EL (cell line): ENCODE results near the gene POPDC2.
"Not testable (repeated sequence)": the region's sequence is repeated elsewhere in the genome, so short reads cannot be mapped to it uniquely, and the experiment has no call there.

Source experiments
- DNase-seq: peaks from one replicate; pipeline ENCODE4 v3.0.0-alpha.2; 2016

Gene POPDC2, protein sequence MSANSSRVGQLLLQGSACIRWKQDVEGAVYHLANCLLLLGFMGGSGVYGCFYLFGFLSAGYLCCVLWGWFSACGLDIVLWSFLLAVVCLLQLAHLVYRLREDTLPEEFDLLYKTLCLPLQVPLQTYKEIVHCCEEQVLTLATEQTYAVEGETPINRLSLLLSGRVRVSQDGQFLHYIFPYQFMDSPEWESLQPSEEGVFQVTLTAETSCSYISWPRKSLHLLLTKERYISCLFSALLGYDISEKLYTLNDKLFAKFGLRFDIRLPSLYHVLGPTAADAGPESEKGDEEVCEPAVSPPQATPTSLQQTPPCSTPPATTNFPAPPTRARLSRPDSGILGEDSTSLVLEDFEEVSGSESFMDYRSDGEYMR

DNA sequence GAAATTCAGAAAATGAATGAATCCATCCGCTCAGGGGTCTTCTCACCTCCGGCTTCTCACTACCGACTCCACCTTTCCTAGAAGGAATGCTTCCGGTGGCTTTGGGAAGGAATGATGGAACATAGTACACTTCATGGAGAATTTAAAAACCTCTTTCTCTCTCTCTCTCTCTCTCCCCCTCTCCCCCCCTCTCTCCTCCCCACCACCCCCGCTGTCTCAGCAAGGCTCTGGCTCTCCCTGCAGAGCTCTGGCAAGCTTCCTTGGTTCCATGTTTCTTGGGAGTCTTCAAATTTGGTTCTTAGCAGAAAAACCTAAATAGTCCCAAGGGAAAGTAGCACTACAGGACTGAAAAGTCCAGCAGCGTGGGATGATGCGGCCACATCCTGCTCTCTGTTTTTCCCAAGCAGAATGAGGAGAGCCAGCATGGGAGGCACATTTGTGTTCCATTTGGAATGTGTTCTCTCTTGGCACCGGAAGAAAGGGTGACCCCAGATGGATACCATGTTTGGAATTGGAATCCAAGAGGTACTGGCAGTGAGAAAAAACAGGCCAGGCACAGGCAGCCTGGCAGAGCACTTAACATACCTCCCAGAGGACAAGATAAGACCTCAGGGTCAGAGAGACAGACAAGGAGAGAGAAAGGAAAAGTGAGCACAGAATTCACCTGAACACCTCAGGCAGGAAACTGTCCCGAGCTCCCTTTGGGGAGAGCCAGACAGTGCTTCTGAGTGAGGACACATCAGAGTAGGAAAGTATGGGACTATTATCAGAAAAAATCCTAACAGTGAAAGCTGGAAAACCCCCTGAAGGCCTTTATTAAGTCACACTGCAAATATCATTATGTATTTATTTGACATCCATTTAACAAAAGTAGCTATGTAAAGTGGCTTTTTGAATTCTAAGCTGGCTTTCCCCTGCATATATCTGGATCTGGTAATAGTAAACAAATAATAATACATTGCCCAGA is at the start of gene POPDC2:
Gene POPDC2 (minus strand): TSS at position 116 of the 967 bp plus-strand sequence. CDS start 166 bp downstream, outside the sequence.
- DNase-seq, result no peak

DNA sequence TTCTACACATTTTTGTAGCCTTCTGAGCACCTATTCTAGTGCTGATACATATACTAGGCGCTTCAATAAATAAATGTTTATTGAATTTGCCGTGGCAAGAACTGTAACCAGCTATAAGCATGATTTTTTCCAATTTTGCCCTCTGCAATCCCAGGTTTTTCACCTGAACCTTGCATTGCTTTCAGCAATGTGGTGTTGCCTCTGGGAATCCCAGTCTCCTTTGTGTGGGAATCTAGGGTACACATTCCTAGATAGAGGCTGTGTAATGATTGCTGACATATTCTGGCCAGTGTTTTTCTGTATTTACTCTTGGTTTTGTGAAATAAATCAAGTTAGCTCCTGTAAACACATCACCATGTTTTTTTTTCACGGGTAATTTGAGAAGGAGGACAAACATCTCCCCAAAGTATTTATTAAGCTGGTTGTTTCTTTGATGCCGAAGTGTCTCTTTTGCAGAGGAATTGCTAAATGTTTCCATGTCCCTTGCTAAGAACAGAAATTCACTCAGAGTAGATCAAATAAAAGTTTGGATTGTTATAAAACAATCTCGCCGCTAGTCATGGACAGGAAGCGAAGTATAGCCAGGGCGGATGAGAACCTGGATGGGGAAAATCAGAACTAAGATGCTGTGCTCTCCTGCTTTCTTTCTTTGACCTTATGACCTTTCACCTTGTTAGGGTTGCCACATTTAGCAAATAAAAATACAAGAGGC is 43.6 kb upstream of the POPDC2 start:
- DNase-seq, result no peak

DNA sequence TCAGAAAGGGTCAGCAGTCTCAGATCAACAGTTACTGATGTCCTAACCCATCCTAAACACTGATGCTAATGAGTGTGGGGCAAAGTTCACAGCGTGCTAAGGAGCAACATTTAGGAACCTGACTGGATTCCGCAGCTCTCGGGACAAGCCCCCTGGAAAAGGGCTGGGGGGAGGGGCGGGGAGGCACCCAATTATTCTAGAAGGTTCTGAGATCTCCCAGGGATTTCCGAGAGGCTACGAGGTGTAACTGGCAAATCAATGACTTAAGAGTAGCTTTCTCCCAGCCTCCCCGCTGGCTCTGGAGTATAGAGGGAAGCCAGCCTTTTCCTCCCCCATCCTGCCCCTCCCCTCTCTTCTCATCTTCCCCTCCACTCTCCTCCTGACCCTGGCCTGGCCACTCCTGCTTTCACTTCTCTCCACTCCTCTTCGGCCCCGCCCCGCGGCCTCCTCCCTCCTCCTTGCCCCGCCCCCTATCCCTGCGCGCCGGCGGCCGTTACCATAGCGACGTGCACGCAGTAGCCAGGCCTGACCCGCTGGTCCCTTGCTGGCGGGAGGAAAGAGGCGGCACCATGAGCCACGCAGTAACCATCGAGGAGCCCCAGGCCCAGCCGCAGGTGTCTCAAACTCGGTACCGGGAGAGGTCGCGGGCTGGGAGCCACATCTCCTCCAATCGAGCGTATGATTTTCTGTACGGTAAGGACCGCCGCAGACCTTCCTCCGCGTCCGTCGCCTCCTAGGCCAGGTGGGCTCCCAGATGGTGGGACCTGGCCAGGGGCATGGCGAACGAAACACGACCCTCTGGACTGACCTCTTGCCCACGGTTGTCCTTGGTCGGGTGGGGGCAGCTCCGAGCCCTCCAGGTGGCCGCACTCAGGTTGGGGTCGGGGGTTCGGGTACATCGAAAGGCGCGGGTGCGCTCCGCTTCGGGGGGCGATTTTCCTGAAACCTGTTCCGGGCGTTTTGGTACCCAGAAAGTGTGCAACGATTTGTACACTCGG is 42.4 kb upstream of the POPDC2 start, which contains the start of gene CFAP91:
Gene CFAP91 (plus strand): TSS at position 493 of the 998 bp plus-strand sequence. CDS start 77 bp downstream, at position 570.
- peak; percentile 95 for DNase-seq

DNA sequence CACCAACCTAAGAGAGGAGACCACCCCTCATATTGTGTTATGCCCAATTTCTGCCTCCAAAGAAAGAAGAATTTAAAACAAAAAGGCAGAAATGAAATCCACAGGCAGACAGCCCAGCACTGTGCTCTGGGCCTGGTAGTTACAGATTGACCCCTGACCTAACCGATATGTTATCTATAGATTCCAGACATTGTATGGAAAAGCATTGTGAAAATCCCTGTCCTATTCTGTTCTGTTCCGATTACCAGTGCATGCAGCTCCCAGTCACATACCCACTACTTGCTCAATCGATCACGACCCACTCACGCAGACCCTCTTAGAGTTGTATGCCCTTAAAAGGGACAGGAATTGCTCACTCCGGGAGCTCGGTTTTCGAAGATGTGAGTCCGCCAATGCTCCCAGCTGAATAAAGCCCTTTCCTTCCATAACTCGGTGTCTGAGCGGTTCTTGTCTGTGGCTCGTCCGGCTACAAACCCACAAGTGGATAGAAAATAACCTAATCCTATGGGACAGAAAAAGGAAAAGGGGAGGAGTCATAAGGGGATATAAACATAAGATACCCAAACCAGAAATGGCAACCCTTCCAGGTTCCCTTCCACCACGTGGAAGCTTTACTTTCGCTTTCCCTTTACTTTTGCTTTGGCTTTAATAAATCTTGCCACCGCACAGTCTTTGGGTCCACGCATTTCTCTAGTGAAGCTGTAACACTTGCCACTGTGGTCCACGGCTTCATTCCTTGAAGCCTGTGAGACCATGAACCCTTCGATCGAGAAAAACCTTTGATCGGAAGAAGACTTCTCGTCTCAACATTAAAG is 40.7 kb upstream of the POPDC2 start:
- no peak for DNase-seq

DNA sequence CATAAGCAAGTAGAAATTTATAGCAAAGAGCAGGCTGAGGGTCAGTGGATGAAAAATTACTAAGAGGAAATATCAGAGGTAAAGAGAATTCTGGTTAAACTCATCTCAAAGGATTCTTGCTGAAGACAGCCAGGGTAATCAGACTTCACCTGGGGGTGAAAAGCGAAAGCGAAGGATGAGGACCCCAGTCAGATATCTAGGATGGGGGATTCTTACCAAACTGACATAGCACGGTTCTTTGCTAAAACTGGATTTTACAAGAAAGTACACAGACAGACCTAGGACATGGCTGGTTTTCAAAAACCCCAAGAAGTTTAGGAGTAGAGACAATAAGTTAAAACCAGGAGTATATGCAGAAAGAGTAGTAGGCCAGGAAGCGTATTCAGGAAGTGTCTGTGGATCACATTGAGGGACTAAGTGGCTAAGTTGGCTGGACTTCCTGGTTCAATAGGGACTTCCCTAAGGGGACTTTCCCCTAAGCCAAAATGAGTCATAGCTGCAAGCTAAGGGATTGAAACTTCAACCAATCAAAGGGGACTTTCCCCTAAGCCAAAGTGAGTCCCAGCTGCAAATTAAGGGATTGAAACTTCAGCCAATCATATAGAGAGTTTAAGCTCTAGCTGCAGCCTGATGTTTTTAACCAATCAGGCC is 40.0 kb upstream of the POPDC2 start:
- DNase-seq, result peak; percentile 55

DNA sequence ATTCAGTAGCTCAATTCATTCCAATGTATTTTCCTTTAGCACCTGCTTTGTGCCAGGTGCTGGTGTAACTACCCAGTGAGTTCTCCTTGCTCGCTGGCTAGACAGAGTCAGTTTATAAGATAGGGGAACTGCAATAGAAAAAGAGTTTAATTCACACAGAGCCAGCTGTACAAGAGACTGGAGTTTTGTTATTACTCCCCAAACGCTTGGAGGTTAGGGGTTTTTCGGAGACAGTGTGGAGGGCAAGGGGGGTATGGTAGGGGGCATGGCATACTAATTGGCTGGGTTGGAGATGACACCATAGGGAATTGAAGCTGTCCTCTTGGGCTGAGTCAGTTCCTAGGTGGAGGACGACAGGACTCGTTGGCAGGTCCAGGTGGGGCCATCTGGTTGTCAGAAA is 37.0 kb upstream of the POPDC2 start:
- no peak for DNase-seq

DNA sequence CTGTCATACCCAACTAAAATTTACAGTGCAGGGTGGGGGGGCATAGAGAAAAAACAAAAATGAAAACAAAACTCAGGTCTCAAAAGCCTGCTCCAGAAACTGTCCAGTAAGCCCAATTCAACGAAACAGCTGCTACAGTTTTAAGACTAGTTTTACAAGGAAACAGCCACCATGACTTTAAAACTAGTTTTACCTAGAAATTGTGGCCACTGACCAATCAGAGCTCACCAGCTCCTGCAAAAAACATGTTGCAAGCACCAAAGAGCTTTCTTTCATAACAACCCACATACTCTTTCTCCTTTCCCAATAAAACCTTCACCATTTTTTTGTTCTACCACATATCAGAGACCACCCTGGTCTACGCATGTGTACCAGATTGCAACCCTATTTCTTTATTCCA is 35.1 kb upstream of the POPDC2 start:
- peak; percentile 25 for DNase-seq

DNA sequence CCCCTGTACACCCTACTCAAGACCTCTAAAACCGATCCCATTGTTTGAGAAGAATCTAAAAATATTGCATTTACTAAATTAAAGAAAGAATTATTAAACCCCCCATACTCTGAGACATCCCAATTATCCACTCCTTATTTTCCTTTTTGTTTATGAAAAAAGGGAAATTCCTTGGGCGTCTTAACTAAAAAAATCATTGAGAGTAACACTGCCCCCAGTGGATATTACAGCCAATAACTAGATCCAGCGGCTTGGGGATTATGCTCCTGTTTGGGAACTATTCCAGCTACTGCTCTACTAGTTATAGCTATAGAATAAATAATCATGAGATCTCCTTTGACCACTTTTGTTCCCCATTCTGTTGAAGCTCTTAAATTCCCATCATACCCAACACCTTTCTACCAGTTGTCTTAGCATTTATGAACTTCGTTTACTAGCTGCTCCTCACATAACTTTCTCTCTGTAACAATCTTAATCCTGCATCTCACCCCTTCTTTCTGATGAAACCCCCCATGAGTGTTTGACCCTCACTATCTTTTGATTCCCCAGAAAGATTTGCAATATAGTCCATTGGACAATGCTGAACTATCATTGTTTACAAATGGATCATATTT is 29.8 kb upstream of the POPDC2 start:
- DNase-seq, result peak; percentile 29

DNA sequence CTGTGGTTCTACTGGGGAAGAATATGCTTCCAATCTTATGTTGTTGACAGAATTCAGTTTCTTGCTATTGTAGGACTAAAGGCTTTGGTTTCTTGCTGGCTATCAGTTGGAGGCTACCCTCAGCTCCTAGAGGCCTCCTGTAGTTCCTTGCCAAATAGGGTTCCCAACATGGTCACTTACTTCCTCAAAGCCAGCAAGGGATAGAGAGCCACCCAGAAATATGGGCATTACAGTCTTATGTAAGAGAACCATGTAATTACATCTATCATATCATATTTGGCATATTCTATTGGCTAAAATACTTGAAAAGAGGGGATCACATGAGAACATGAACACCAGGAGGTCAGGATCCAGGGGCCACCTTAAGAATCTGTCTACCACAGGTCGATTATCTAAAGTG is 23.0 kb upstream of the POPDC2 start:
- no peak for DNase-seq

DNA sequence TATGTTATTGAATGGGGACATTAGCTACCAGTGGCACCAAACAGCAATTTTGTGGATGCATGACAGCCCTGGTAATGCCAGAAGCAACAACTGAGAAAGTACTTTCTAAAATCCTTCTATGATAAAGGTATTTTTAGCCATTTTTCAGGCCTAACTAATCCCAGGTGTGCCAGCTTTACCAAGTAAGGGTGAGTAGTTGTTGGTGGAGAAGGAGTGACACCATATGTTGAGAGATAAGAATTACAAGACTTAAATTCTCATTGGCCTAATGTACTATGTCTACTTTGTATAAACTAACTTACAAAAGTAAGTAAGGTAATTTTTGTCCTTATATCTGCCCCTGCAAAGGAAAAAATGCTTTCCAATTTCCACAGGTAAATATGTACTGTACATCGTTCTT is 20.9 kb upstream of the POPDC2 start:
- DNase-seq, result peak; percentile 29

DNA sequence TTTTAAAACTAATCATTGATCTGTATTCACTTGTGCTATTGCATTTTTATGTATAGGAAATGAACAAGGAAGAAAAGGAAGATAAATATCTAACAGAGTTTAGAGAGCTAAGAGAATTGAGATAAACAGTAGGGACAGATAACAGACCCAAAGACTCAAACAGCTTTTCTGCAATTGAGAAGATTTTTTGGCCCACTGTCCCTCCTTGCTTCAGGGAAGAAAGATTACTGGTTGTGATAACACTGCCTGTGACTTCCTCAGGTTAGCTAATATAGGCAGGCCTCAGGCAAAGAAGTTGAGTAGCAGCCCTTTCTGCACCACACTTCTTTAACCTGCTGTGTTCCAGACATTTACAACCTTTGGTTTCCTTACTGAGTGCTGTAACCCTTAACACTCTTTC is 19.5 kb upstream of the POPDC2 start:
- no peak for DNase-seq

DNA sequence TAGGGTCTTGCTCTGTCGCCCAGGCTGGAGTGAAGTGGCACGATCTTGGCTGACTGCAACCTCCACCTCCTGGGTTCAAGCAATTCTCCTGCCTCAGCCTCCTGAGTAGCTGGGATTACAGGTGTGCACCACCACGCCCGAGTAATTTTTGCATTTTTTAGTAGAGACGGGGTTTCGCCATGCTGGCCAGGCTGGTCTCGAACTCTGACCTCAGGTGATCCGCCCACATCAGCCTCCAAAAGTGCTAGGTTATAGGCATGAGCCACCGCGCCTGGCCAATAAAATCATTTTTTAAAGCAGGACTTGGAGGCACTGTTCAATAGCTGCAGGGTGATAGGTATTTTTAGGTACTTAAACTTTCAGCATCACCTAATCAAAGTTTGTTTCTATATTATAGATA is 17.8 kb upstream of the POPDC2 start:
- DNase-seq, result not testable (repeated sequence)

DNA sequence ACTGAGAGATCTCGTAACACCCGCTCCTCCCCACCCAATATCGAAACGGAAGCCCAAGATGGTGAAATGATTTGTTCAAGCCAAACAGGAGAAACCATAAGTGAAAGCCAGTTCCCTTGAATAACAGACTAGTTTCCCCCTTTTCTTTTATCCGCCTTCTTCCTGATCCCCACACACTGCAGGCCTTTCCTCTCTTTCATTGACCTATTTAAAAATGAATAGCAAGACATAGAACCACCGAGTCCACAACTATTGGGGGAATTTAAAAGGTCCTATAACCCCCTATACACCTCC is 17.2 kb upstream of the POPDC2 start:
- DNase-seq, result no peak

DNA sequence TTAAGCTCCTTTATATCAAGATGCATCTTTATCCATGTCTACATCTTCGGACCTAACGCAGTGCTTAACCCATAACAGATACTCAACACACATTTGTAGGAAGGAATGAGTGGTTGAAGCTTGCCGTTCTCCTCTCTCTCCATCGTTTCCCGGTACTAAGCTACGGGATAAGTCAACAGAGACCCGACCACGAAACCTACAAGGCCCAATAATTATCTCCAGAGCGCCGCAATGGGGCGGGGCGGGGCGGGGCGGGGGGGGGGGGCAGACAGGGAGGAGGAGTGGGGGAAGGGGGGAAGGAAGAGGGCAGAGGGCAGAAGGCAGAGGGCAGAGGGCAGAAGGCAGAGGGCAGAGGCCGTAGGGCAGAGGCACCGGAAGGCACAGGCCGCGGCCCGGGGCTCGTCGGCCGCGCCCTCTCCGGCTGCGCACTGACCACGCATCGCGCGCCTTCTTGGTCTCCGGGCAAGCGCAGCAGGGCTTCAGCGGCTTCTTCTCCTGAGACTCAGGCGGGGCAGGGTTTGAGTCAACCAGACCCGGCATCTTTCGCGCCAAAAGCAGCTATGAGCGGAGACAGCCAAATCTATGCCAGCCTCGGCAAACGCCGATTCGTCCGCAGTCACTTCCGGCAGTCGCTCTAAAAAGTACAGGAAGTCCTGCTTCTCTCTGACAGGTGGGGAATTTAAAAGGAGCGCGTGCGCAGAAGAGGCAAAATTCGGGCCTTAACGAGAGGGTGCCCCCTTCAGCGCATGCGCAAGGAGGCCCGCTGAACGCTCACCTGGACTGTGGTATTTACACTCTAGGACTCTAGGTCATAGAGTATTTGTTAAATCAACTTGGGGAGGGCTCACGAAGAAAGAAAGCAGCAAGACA is 16.6 kb upstream of the POPDC2 start, which contains the start of gene COX17:
Gene COX17 (minus strand): TSS at position 636 of the 870 bp plus-strand sequence. CDS start 96 bp downstream, at position 540.
- DNase-seq, result peak; percentile 96

DNA sequence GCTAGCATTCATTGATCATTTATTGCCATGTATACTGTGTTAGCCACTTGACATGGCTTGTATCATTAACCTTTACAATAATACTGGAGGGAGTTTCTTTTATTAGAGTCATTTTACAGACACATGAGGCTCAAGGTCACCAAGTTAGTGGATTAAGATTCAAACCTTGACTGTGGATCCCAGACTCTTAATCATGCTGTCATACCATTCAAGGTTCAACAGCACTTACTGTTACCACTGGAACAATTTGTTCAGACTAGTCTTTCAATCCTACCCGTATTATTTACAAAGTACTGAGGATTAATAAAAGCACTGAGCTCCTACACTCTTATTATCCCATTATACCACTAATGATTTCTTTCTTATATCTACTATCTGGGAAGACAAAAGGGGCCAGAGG is 15.6 kb upstream of the POPDC2 start:
- DNase-seq, result no peak

DNA sequence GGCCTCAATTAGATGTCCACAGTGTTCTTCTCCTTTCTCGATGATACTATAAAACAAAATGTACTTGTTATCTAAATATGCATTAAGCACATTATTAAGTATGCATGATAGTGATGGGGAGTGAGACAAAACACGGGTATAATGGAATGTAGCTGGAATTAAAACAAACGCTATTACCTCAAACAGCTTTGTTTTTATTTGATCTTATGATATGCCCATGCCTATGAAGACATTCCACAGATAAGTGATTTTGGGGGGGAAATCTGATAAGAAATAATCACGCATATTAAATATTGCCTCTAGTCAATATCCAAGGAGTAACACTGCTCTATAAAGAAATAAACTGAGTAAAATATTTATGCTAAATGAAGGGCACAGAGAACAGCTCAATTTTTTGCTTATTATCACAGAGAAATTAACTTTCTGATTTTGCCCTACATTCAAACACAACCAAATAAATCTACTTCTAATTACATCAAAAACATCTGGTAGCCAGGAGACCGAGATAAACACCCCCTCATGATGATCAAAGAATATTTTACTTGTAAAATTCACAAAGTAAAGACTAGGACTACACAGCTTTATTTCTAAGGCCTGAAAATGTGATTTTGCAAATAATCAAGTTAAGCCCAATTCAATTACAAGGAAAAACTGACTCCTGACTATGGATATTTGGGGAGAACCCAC is 14.9 kb upstream of the POPDC2 start:
- DNase-seq, result no peak

DNA sequence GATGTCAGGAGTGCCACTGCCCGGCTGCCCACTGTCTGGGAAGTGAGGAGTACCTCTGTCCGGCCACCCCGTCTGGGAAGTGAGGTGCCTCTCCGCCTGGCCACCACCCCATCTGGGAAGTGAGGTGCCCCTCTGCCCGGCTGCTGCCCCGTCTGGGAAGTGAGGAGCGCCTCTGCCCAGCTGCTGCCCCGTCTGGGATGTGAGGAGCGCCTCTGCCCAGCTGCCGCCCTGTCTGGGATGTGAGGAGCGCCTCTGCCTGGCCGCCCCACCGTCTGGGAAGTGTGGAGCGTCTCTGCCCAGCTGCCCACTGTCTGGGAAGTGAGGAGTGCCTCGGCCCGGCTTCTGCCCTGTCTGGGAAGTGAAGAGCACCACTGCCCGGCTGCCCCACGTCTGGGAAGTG is 13.5 kb upstream of the POPDC2 start:
- no peak for DNase-seq

DNA sequence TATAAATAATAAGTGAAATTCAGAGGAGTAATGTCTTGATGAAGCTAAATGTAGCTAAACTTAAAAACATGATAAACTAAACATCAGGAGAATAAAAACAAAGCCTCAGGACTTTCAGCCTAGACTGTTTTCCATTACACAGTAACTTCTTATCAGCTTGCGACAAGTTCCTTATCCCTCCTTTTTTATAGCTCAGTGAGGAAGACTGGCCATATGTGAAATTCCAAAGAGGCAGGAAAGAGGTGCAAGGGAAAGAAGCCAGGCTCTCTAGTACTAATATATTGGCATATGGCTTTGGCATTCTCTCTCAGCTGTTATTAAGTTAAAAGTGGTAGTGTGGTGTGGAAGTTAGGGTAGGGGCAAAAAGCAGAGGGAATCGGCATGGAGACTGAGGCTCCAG is 12.4 kb upstream of the POPDC2 start:
- no peak for DNase-seq
